ENCODE data around the gene SULT4A1. TPM values are rescaled to one million over a fixed set of nuclear protein-coding genes. Genes with fewer than 3 reads are reported as not detected.
A peak's percentile ranks its signal among the peaks of the same experiment; 100 is the strongest.

SULT4A1 gene
- polyA plus RNA-seq, 1 of the 3 experiments (the other 2 are of a cell fraction) = 3.9 TPM

DNA sequence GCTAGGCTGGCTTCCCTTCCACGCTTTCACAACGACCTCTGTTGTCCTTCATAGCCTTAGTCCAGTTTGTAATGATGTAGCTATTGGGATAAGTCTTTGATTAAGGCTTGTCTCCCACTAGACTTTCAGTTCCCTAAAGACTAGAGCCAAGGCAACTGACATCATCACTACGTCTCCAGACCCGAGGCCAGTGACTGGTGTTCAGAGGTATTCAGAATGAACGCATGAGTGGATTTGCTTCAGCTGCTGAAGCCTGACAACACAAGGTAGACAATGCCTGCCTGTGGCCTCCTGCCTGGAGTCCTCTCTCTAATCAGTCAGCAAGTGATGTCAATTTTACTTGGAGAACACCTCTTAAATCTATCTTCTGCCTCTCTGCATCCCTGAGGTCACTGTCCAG lies 63.8 kb downstream of the SULT4A1 start (continued):
- TF ChIP-seq NFIC (IDR thresholded peaks at IDR 0.05; ENCODE audit: borderline replicate concordance) (no peak), ELF1 (IDR thresholded peaks at IDR 0.05) (no peak), GABPA (IDR thresholded peaks at IDR 0.05; ENCODE audit: low read depth) (no peak), NRF1 (IDR thresholded peaks at IDR 0.05; ENCODE audit: low read depth, low read length) (no peak), TCF12 (IDR thresholded peaks at IDR 0.05) (no peak), MEF2A (IDR thresholded peaks at IDR 0.05; ENCODE audit: borderline replicate concordance, low read depth) (no peak), CHD2 (IDR thresholded peaks at IDR 0.05; ENCODE audit: low read length, partially characterized antibody) (no peak), USF1 (IDR thresholded peaks at IDR 0.05; ENCODE audit: borderline replicate concordance, low read depth) (no peak), SIN3A (IDR thresholded peaks at IDR 0.05; ENCODE audit: borderline replicate concordance, low read depth, low read length) (no peak)
- TF ChIP-seq, protein P1, sequence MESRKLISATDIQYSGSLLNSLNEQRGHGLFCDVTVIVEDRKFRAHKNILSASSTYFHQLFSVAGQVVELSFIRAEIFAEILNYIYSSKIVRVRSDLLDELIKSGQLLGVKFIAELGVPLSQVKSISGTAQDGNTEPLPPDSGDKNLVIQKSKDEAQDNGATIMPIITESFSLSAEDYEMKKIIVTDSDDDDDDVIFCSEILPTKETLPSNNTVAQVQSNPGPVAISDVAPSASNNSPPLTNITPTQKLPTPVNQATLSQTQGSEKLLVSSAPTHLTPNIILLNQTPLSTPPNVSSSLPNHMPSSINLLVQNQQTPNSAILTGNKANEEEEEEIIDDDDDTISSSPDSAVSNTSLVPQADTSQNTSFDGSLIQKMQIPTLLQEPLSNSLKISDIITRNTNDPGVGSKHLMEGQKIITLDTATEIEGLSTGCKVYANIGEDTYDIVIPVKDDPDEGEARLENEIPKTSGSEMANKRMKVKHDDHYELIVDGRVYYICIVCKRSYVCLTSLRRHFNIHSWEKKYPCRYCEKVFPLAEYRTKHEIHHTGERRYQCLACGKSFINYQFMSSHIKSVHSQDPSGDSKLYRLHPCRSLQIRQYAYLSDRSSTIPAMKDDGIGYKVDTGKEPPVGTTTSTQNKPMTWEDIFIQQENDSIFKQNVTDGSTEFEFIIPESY (IDR thresholded peaks at IDR 0.05; ENCODE audit: borderline replicate concordance, low read depth) = no peak

DNA sequence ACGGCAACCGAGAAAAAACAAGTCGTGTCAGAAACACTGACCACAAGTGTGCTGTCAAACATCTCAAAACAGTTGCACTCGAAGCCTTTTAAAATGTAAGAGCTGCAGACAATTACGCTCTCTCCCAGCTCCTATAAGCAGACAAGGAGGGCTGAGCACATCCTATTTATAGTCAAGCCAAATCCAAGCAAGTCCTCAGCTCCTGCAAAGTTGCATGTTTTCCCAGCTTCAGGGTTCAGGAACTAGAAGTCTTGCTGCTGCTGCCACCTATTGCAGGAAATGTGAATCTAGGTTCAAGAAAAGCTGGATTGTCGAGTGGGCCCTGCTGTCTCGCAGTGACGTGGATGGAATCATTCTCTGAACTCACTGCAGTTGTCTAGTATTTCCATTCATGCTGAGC lies 65.7 kb downstream of the SULT4A1 start:
- DNase-seq = peak; percentile 11
- Histone ChIP-seq H3K4me1 (ENCODE audit: control insufficient read depth in 1 of 2, insufficient read depth in 2 of 2, low read depth in 1 of 2, low read length in 1 of 2) (no peaks in the 10 kb centered on the region; a peak in 1 of 4 replicates), H3K4me2 (no peak overlapping the region), H3K36me3 (replicated peaks in 1 of 2; ENCODE audit: control insufficient read depth in 1 of 2, insufficient read depth in 2 of 2, low read length in 1 of 2) (no peaks in the 10 kb centered on the region), H3K79me2 (ENCODE audit: insufficient read depth) (no peaks in the 10 kb centered on the region), H3K4me3 (ENCODE audit: low read depth in 2 of 2, low read length in 1 of 2) (no peak overlapping the region), H3K9me3 (no peaks in the 10 kb centered on the region), H3F3A (replicated peaks; ENCODE audit: insufficient read depth) (no peaks in the 10 kb centered on the region), H2AFZ (ENCODE audit: low read depth) (no peak overlapping the region), H4K20me1 (ENCODE audit: insufficient read depth) (no peaks in the 10 kb centered on the region), H3K27me3 (ENCODE audit: insufficient read depth) (no peaks in the 10 kb centered on the region), H3K27ac (ENCODE audit: low read depth in 2 of 2, low read length in 1 of 2) (no peak overlapping the region), H3K9me2 (no peaks in the 10 kb centered on the region), H3K9ac (no peak overlapping the region)
- CTCF ChIA-PET = interaction anchor here (0.6 to 1.7 kb wide), 12 partner anchors 9 to 522 kb away, joined by 3 to 10 read pairs (median 3); partner anchors contain the start of gene EFCAB6
- POLR2A ChIA-PET = no interaction called here
- 91% methylated on average over 5 of the region's 8 CpGs for WGBS (ENCODE audit: low lambda C conversion rate)
- TF ChIP-seq RFX5 (IDR thresholded peaks at IDR 0.05; ENCODE audit: low read length) (no peak), SMC3 (IDR thresholded peaks at IDR 0.05; ENCODE audit: low read depth, low read length) (peak; percentile 53), ELF1 (IDR thresholded peaks at IDR 0.05) (no peak), GABPA (IDR thresholded peaks at IDR 0.05; ENCODE audit: low read depth) (no peak), CTCF (IDR thresholded peaks at IDR 0.05) (peak; percentile 48), RAD21 (IDR thresholded peaks at IDR 0.05; ENCODE audit: low read length) (peak; percentile 70)
- TF ChIP-seq, protein P2, sequence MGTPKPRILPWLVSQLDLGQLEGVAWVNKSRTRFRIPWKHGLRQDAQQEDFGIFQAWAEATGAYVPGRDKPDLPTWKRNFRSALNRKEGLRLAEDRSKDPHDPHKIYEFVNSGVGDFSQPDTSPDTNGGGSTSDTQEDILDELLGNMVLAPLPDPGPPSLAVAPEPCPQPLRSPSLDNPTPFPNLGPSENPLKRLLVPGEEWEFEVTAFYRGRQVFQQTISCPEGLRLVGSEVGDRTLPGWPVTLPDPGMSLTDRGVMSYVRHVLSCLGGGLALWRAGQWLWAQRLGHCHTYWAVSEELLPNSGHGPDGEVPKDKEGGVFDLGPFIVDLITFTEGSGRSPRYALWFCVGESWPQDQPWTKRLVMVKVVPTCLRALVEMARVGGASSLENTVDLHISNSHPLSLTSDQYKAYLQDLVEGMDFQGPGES (IDR thresholded peaks at IDR 0.05; ENCODE audit: low read depth, low read length) = no peak

All from SK-N-SH (cell line).